ENCODE results near the gene OR2D2. TPM values are rescaled to one million over a fixed set of nuclear protein-coding genes. Genes with fewer than 3 reads are reported as not detected.

Gene OR2D2
- total RNA-seq, 1 experiment from 2014 or later: not detected

DNA sequence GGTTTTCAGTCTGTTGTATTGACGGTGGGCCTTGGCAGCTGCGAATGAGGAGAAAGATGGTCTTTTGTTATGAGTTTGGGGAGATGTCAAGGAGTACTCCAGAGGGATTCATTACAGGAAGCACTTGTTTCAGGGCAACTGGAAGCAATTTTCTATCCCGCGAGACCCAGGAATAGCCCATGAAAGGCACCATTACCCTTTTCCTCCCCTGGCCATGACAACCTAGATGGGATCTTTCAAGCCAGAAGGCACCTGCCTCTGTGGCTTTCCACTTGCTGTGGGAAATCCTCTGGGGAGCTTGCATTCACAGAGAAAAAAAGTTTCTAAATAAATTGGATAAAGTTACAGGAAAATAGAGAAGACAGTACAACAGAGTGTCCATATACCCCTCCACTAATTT lies 36.6 kb upstream of the OR2D2 start:
- no peak for DNase-seq
- Mint-ChIP-seq H3K9me3 (ENCODE audit: low read depth, unreplicated experiment) (no peaks in the 10 kb centered on the region), H3K27ac (ENCODE audit: unreplicated experiment) (no peak overlapping the region), H3K4me3 (ENCODE audit: low read depth, unreplicated experiment) (no peak overlapping the region), H3K4me1 (ENCODE audit: low read depth, unreplicated experiment) (no peaks in the 10 kb centered on the region), H3K27me3 (ENCODE audit: unreplicated experiment) (peaks cover 18% of the 10 kb centered on the region), H3K36me3 (ENCODE audit: insufficient read depth, unreplicated experiment) (peaks cover 8% of the 10 kb centered on the region)
- CTCF ChIA-PET: no interaction called here
- BruUV-seq (replicated peaks): no TSS peak
- intact Hi-C loops (cut with micrococcal nuclease; ENCODE audit: unreplicated experiment): no loop called here
- TF ChIP-seq, protein P1, sequence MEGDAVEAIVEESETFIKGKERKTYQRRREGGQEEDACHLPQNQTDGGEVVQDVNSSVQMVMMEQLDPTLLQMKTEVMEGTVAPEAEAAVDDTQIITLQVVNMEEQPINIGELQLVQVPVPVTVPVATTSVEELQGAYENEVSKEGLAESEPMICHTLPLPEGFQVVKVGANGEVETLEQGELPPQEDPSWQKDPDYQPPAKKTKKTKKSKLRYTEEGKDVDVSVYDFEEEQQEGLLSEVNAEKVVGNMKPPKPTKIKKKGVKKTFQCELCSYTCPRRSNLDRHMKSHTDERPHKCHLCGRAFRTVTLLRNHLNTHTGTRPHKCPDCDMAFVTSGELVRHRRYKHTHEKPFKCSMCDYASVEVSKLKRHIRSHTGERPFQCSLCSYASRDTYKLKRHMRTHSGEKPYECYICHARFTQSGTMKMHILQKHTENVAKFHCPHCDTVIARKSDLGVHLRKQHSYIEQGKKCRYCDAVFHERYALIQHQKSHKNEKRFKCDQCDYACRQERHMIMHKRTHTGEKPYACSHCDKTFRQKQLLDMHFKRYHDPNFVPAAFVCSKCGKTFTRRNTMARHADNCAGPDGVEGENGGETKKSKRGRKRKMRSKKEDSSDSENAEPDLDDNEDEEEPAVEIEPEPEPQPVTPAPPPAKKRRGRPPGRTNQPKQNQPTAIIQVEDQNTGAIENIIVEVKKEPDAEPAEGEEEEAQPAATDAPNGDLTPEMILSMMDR (IDR thresholded peaks at IDR 0.05; ENCODE audit: unreplicated experiment): no peak

DNA sequence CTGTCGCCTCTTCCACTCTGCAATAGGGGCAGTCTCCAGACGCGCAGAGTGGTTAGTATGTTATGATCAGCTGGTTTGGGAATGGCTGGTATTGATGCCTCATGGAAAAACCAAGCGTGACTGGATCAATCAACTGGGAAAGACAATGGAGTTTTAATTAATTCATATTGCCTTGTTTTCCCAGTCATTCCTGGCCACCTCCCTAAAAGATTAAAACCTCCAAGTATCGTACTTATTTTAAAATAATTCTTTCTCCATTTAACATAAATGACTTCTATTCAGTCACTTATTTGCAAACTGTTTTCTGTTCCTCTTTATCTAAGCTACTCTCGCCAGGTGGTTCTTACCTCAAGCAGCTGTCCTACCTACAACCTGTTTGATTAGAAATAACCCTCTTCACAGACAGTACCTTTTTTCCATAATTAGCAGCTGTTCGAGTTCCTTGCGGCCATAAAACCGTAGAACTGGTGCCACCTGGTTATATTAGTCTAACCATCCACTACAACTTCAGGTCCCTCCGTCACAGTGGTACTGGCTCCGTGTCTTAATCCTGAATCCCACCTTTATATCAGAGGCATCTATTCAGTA lies 34.8 kb upstream of the OR2D2 start:
- Mint-ChIP-seq H3K9me3 (ENCODE audit: low read depth, unreplicated experiment) (no peaks in the 10 kb centered on the region), H3K27ac (ENCODE audit: unreplicated experiment) (no peak overlapping the region), H3K4me1 (ENCODE audit: low read depth, unreplicated experiment) (no peaks in the 10 kb centered on the region), H3K27me3 (ENCODE audit: unreplicated experiment) (peaks cover 18% of the 10 kb centered on the region), H3K36me3 (ENCODE audit: insufficient read depth, unreplicated experiment) (peaks cover 8% of the 10 kb centered on the region), H3K4me3 (ENCODE audit: low read depth, unreplicated experiment) (peak overlapping the region; percentile 73)
- intact Hi-C loops (cut with micrococcal nuclease; ENCODE audit: unreplicated experiment): no loop called here
- no TSS peak for BruUV-seq (replicated peaks)
- CTCF ChIA-PET: no interaction called here
- TF ChIP-seq, protein P1 (IDR thresholded peaks at IDR 0.05; ENCODE audit: unreplicated experiment): no peak
- no peak for DNase-seq

DNA sequence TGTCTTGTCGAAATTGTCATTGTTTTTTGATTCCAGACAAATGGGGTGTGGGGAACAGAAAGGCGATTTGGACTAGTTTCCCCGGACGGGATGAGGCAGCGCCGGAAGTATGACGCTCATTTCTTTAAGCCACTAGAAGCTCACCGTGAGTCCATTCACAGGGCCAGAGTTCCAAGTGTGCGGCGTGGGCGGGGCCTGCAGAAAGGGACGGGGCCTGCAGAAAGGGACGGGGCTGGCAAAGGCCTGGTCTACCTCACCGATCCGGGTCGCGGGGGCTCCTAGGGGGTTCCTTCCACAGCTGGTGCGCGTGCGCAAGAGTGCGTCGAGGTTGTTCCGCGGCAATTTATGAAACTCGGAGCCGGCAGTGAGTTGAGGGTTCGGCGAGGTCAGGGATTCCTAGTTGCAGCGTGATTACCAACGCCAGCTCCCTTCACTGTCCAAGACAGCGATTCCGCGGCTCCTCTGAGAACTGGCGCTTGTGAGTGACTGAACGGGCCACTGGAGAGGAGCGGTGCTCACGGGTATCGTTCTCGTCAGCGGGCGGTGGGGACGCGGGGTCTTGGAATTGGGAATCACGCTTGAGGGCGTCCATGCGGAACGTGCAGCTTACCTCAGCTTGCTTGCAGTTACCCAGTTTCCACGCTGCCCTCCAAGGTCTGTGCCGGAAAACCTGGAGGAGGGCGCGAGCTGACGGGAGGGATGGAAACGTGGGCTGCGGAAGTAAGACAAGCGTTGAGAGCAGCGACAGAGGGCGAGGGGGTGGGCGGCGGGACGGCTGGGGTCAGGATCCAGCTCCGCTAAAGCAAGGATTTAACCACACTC lies 34.1 kb upstream of the OR2D2 start, which contains the start of gene ZNF215:
Gene ZNF215 (plus strand): TSS at position 219 of the 822 bp plus-strand sequence. CDS start 5,847 bp downstream, outside the sequence.
- TF ChIP-seq, protein P1 (IDR thresholded peaks at IDR 0.05; ENCODE audit: unreplicated experiment): no peak
- BruUV-seq (replicated peaks): no TSS peak
- Mint-ChIP-seq H3K4me1 (ENCODE audit: low read depth, unreplicated experiment) (no peaks in the 10 kb centered on the region), H3K36me3 (ENCODE audit: insufficient read depth, unreplicated experiment) (peaks cover 8% of the 10 kb centered on the region), H3K9me3 (ENCODE audit: low read depth, unreplicated experiment) (no peaks in the 10 kb centered on the region), H3K27me3 (ENCODE audit: unreplicated experiment) (peaks cover 24% of the 10 kb centered on the region), H3K27ac (ENCODE audit: unreplicated experiment) (no peak within 1 kb of the TSS), H3K4me3 (ENCODE audit: low read depth, unreplicated experiment) (peak within 1 kb of the TSS; percentile 73)
- CTCF ChIA-PET: interaction anchor here (0.5 kb wide), 1 partner anchor 66 kb away, joined by 3 read pairs; no protein-coding TSS in a partner anchor
- intact Hi-C loops (cut with micrococcal nuclease; ENCODE audit: unreplicated experiment): no loop called here
- peak; percentile 29 for DNase-seq

DNA sequence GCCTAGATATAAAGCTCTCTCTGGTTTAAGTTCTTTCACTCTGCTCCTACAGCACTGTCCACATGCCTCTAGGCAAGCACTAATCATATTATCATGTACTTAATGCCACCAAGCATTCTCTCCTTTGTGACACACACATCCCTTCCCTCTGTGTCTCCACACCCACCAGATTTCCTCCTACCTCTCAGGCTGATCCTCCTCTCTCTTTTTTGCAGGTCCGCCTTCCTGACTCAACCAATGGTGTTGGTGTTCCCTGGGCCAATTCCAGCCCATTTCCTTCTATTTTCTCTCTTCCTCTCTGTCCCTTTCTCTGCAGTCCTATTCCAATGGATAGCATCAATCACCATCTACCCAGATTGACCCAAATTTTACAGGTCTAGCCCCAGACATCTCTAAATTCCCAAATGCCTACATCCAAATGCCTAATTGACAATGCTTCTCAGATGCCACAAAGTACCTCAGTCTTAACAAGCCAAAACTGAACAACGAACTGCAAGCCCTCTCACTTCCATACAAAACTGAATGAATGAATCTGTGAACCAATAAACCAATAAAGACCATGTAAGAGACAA lies 33.4 kb upstream of the OR2D2 start:
- Mint-ChIP-seq H3K27ac (ENCODE audit: unreplicated experiment) (no peak overlapping the region), H3K9me3 (ENCODE audit: low read depth, unreplicated experiment) (no peaks in the 10 kb centered on the region), H3K4me1 (ENCODE audit: low read depth, unreplicated experiment) (no peaks in the 10 kb centered on the region), H3K4me3 (ENCODE audit: low read depth, unreplicated experiment) (peak overlapping the region; percentile 73), H3K27me3 (ENCODE audit: unreplicated experiment) (peaks cover 25% of the 10 kb centered on the region), H3K36me3 (ENCODE audit: insufficient read depth, unreplicated experiment) (peaks cover 8% of the 10 kb centered on the region)
- intact Hi-C loops (cut with micrococcal nuclease; ENCODE audit: unreplicated experiment): no loop called here
- CTCF ChIA-PET: interaction anchor here (0.5 kb wide), 1 partner anchor 65 kb away, joined by 3 read pairs; no protein-coding TSS in a partner anchor
- TF ChIP-seq, protein P1 (IDR thresholded peaks at IDR 0.05; ENCODE audit: unreplicated experiment): no peak
- no peak for DNase-seq
- no TSS peak for BruUV-seq (replicated peaks)

Measured in Calu3 (cell line).